IMR-90 (cell line): Measurements from ENCODE around the gene ZNF597. TPM values are rescaled to one million over a fixed set of nuclear protein-coding genes. Genes with fewer than 3 reads are reported as not detected.

Experiments used
- ATAC-seq: fragments of 200-7000 bp; cut with Tn5 transposase; 2 replicates; pipeline ENCODE4 v1.9.1; 2020; ENCODE audit warnings: low read depth, mild to moderate bottlenecking, moderate library complexity
- BruUV-seq: library from RNA; stranded (reverse); fragments of 400-500 nt; replicated peaks from 2 replicates; lab custom pipeline; 2021; lab: Mats Ljungman, UMichigan
- CTCF ChIA-PET: fragments of 300-600 bp; formaldehyde crosslinking; extraction: SDS; loops from one replicate; lab custom pipeline; 2021; ENCODE audit warnings: antibody characterized with exemption; lab: Yijun Ruan, JAX
- POLR2A ChIA-PET: fragments of 300-600 bp; sonication (Branson Sonifier 250); formaldehyde crosslinking; loops from one replicate; lab custom pipeline; 2022; ENCODE audit warnings: antibody characterized with exemption; ENCODE audit not compliant: unreplicated experiment; lab: Charles Lee
- DNase-seq: peaks from one replicate; pipeline ENCODE4 v3.0.0; 2013
- H2AFZ ChIP-seq: replicated peaks from 2 replicates; pipeline ENCODE3; 2013; ENCODE audit warnings: low read length, mild to moderate bottlenecking; ENCODE audit not compliant: poor library complexity
- H2AK5ac ChIP-seq: 2 replicates; pipeline ENCODE4 v1.6.1; 2013; ENCODE audit warnings: low read depth, low read length, inconsistent platforms
- H2AK9ac ChIP-seq: replicated peaks from 2 replicates; pipeline ENCODE3; 2013; ENCODE audit warnings: mild to moderate bottlenecking, low read depth, low read length, moderate library complexity; ENCODE audit not compliant: poor library complexity
- H2BK120ac ChIP-seq: 2 replicates; pipeline ENCODE4 v1.6.1; 2013; ENCODE audit warnings: low read depth, low read length, inconsistent platforms
- H2BK15ac ChIP-seq: 3 replicates; pipeline ENCODE4 v1.6.1; 2013; ENCODE audit warnings: low read depth, low read length, inconsistent platforms
- H2BK20ac ChIP-seq: 2 replicates; pipeline ENCODE4 v1.6.1; 2013; ENCODE audit warnings: low read depth, mild to moderate bottlenecking, inconsistent platforms, low read length, moderate library complexity
- H2BK5ac ChIP-seq: 2 replicates; pipeline ENCODE4 v1.6.1; 2013; ENCODE audit warnings: mild to moderate bottlenecking, low read depth, low read length, inconsistent platforms; ENCODE audit not compliant: poor library complexity, severe bottlenecking
- H3K14ac ChIP-seq: replicated peaks from 2 replicates; pipeline ENCODE4 v1.6.1; 2013; ENCODE audit warnings: low read depth, low read length, inconsistent platforms
- H3K18ac ChIP-seq: 2 replicates; pipeline ENCODE4 v1.6.1; 2013; ENCODE audit warnings: low read depth, low read length, control low read depth
- H3K23ac ChIP-seq: 2 replicates; pipeline ENCODE4 v1.6.1; 2013; ENCODE audit warnings: low read depth, low read length, inconsistent platforms
- H3K27ac ChIP-seq: 2 replicates; pipeline ENCODE4 v1.5.1; 2013; ENCODE audit warnings: mild to moderate bottlenecking, control low read depth, low read length; ENCODE audit not compliant: insufficient read depth
- H3K27me3 ChIP-seq: 2 replicates; pipeline ENCODE4 v1.6.1; 2013; ENCODE audit warnings: low read length; ENCODE audit not compliant: control insufficient read depth, insufficient read depth
- H3K36me3 ChIP-seq: 2 replicates; pipeline ENCODE4 v1.6.1; 2013; ENCODE audit warnings: low read length, mixed read lengths; ENCODE audit not compliant: control insufficient read depth, insufficient read depth
- H3K4ac ChIP-seq: 2 replicates; pipeline ENCODE4 v1.6.1; 2013; ENCODE audit warnings: low read depth, low read length, inconsistent platforms
- H3K4me1 ChIP-seq: 2 replicates; pipeline ENCODE4 v1.6.1; 2013; ENCODE audit warnings: low read length, mixed read lengths; ENCODE audit not compliant: control insufficient read depth, insufficient read depth
- H3K4me2 ChIP-seq: 2 replicates; pipeline ENCODE4 v1.6.1; 2013; ENCODE audit warnings: low read depth, mild to moderate bottlenecking, control low read depth, low read length, moderate library complexity
- H3K4me3 ChIP-seq: 2 replicates; pipeline ENCODE4 v1.5.1; 2013; ENCODE audit warnings: low read depth, mild to moderate bottlenecking, control low read depth, low read length, moderate library complexity; ENCODE audit not compliant: insufficient read depth
- H3K56ac ChIP-seq: 2 replicates; pipeline ENCODE4 v1.6.1; 2013; ENCODE audit warnings: low read length, inconsistent platforms; ENCODE audit not compliant: insufficient read depth; ENCODE audit errors: extremely low read depth
- H3K79me1 ChIP-seq, 2 experiments: 2 replicates each; pipeline ENCODE4 v1.6.1; 2013; ENCODE audit warnings: low read length in 2 of 2, inconsistent platforms in 1 of 2, low read depth in 1 of 2
- H3K9ac ChIP-seq: 2 replicates; pipeline ENCODE4 v1.6.1; 2013; ENCODE audit warnings: low read depth, low read length, control low read depth
- H3K9me1 ChIP-seq: 2 replicates; pipeline ENCODE4 v1.6.1; 2013; ENCODE audit warnings: low read length, inconsistent platforms; ENCODE audit not compliant: insufficient read depth
- H3K9me3 ChIP-seq: 2 replicates; pipeline ENCODE4 v1.6.1; 2013; ENCODE audit warnings: low read length; ENCODE audit not compliant: control insufficient read depth, insufficient read depth
- H4K20me1 ChIP-seq: 2 replicates; pipeline ENCODE4 v1.6.1; 2013; ENCODE audit warnings: low read length, inconsistent platforms; ENCODE audit not compliant: insufficient read depth
- H4K5ac ChIP-seq: 2 replicates; pipeline ENCODE4 v1.6.1; 2013; ENCODE audit warnings: mild to moderate bottlenecking, low read depth, low read length, control low read depth
- H4K8ac ChIP-seq, 2 experiments: 2 replicates each; pipeline ENCODE4 v1.6.1; 2013; ENCODE audit warnings: low read depth in 2 of 2, low read length in 2 of 2, control low read depth in 1 of 2, inconsistent platforms in 1 of 2
- H4K91ac ChIP-seq: 2 replicates; pipeline ENCODE4 v1.6.1; 2013; ENCODE audit warnings: low read depth, low read length, inconsistent platforms; ENCODE audit not compliant: insufficient read depth
- BHLHE40 ChIP-seq: fragments of 150-350 bp; IDR thresholded peaks from 2 replicates; pipeline ENCODE4 v1.6.1; 2016; ENCODE audit warnings: mild to moderate bottlenecking, low read depth, low read length
- CHD1 ChIP-seq: IDR thresholded peaks from 2 replicates; pipeline ENCODE4 v1.6.1; 2012; ENCODE audit warnings: low read depth, low read length, improper control_type of control experiment
- RAD21 ChIP-seq: IDR thresholded peaks from 2 replicates; pipeline ENCODE4 v1.6.1; 2012; ENCODE audit warnings: low read length, improper control_type of control experiment
- RFX5 ChIP-seq: IDR thresholded peaks from 2 replicates; pipeline ENCODE4 v1.8.0; 2012; ENCODE audit warnings: low read depth, mild to moderate bottlenecking, low read length, moderate library complexity
- SMC3 ChIP-seq: fragments of 150-350 bp; IDR thresholded peaks from 2 replicates; pipeline ENCODE4 v1.6.1; 2016; ENCODE audit warnings: low read depth, mild to moderate bottlenecking, antibody characterized with exemption, low read length, moderate library complexity
- WGBS, 2 experiments: methylation state at CpG; one replicate each; pipeline versions ENCODE4 v1.1.5 to v1.1.7; 2013; ENCODE audit warnings: missing lambda C conversion rate in 2 of 2; ENCODE audit not compliant: insufficient read length in 1 of 2; ENCODE audit errors: extremely low coverage in 2 of 2; 5-methylcytosine and 5-hydroxymethylcytosine counted together
- dilution Hi-C: fragments of 300-500 bp; cut with HindIII; formaldehyde crosslinking; loops from one replicate; pipeline ENCODE4 v1.14.3; 2018; ENCODE audit warnings: low sequenced_read_pairs; ENCODE audit not compliant: unreplicated experiment
- in situ Hi-C: fragments of 300-500 bp; cut with MboI; formaldehyde crosslinking; loops from 3 replicates; pipeline ENCODE4 v1.14.3; 2019; ENCODE audit warnings: low sequenced_read_pairs, inconsistent platforms, mixed read lengths
- intact Hi-C: fragments of 100-400 bp; cut with micrococcal nuclease; formaldehyde crosslinking; loops from 2 replicates; pipeline ENCODE4 v1.10.0; 2022
- polyA plus RNA-seq, 3 experiments: library from polyadenylated mRNA; depleted of rRNA; stranded (reverse); fragments of >200 nt; gene quantifications; 2 replicates each; pipeline ENCODE4 v1.2.3, GENCODE V29; 2012; ENCODE audit warnings: low replicate concordance in 1 of 3
- total RNA-seq: library from RNA; depleted of rRNA; stranded (reverse); fragments of >200 nt; gene quantifications from 2 replicates; pipeline ENCODE4 v1.2.3, GENCODE V29; 2012
- TF ChIP-seq, protein P1 (sequence below): conservative IDR thresholded peaks from 2 replicates; pipeline ENCODE4 v1.5.1; 2012; ENCODE audit warnings: mild to moderate bottlenecking, low read depth, low read length, improper control_type of control experiment

ZNF597 gene
- total and polyA plus RNA-seq, 2 of the 4 experiments (the other 2 are of a cell fraction) = 0.91 to 3.0 TPM

DNA sequence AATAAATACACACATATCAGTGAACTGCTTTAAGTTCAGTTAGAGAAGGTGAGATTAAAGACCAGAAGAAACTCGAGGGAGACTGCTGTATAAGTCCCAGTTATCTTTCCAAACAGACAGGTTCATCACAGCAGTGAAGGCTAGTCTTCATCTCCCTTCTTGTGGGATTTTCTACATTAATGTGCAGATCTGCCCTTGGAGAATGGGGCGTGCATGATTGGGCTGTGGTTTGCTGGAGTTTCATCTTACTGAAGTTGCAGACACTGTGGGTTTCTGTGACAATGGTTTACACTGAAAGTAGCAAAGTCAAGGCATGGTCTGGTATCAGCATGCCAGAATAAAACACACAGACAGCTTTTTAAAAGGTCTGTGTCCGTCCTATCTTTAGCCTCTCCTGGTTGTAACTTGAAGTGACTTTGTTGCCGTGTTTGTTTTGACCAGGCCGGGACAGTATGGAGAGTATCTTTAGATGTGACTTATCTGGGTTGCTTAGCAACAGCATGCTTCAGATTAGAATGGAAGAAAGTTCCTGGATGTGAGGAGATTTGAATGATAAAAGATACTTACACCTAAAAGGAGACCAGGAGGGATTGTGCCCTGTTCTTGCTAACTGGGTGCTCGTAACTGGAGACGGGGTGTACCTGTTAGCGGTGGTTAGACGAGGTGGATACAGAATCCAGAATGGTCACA lies 16.2 kb upstream of the ZNF597 start:
- H2BK120ac ChIP-seq = no peak overlapping the region
- DNase-seq (peak; percentile 29), ATAC-seq (no peak)

More for the DNA sequence above, 16.2 kb upstream of the ZNF597 start:
- CTCF ChIA-PET = no interaction called here
- H2BK15ac ChIP-seq = no peak overlapping the region
- TF ChIP-seq, protein P1, sequence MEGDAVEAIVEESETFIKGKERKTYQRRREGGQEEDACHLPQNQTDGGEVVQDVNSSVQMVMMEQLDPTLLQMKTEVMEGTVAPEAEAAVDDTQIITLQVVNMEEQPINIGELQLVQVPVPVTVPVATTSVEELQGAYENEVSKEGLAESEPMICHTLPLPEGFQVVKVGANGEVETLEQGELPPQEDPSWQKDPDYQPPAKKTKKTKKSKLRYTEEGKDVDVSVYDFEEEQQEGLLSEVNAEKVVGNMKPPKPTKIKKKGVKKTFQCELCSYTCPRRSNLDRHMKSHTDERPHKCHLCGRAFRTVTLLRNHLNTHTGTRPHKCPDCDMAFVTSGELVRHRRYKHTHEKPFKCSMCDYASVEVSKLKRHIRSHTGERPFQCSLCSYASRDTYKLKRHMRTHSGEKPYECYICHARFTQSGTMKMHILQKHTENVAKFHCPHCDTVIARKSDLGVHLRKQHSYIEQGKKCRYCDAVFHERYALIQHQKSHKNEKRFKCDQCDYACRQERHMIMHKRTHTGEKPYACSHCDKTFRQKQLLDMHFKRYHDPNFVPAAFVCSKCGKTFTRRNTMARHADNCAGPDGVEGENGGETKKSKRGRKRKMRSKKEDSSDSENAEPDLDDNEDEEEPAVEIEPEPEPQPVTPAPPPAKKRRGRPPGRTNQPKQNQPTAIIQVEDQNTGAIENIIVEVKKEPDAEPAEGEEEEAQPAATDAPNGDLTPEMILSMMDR = no peak
- no peak for TF ChIP-seq BHLHE40
- no peak for TF ChIP-seq RFX5
- no peak for TF ChIP-seq SMC3
- TF ChIP-seq RAD21 = no peak
- TF ChIP-seq CHD1 = no peak
- H3K18ac ChIP-seq = no peak overlapping the region
- peak overlapping the region; percentile 7; the same call in 1 of the 2 replicates for H3K27ac ChIP-seq
- peak overlapping the region; percentile 90 for H3K9ac ChIP-seq
- 100% methylated on average over 2 of the region's 9 CpGs; no CpG with 5 or more reads in 1 of the 2 experiments for WGBS, 2 experiments
- H3K4me3 ChIP-seq = peak overlapping the region; percentile 86; the same call in 1 of the 2 replicates
- intact Hi-C loops (loop anchor here (2.0 kb wide), 2 partner anchors 41 to 59 kb away; partner anchors contain the start of genes CLUAP1, ZNF174 and ZSCAN32), dilution Hi-C loops (no loop called here), in situ Hi-C loops (no loop called here)
- no peak overlapping the region for H2AK9ac ChIP-seq
- H4K8ac ChIP-seq = no peak overlapping the region
- H3K4me2 ChIP-seq = peak overlapping the region; percentile 96
- no TSS peak for BruUV-seq
- no peak overlapping the region for H4K91ac ChIP-seq
- H4K5ac ChIP-seq = no peak overlapping the region
- no peak overlapping the region for H2AFZ ChIP-seq
- H3K27me3 ChIP-seq = no peaks in the 10 kb centered on the region
- no peak overlapping the region for H2BK20ac ChIP-seq
- H3K79me1 ChIP-seq = peaks cover 11 to 71% of the 10 kb centered on the region in 2 experiments
- H3K9me1 ChIP-seq = peaks cover 26% of the 10 kb centered on the region
- POLR2A ChIA-PET = no interaction called here
- no peak overlapping the region for H3K56ac ChIP-seq
- H3K9me3 ChIP-seq = no peaks in the 10 kb centered on the region
- H4K20me1 ChIP-seq = peaks cover 59% of the 10 kb centered on the region
- peaks cover 13% of the 10 kb centered on the region for H3K4me1 ChIP-seq
- H2BK5ac ChIP-seq = peak overlapping the region; percentile 89
- 0 out of 2 replicates have a peak overlapping the region, but pooled peaks have one; percentile 93 for H3K23ac ChIP-seq
- no peak overlapping the region for H3K14ac ChIP-seq
- H3K4ac ChIP-seq = no peak overlapping the region
- H2AK5ac ChIP-seq = no peak overlapping the region; the same call in 1 of the 2 replicates
- no peaks in the 10 kb centered on the region for H3K36me3 ChIP-seq
